HepG2 (cell line): ENCODE results near the gene TRIM27. TPM values are rescaled to one million over a fixed set of nuclear protein-coding genes. Genes with fewer than 3 reads are reported as not detected.

Source experiments
- AHR ChIP-seq: IDR thresholded peaks from 2 replicates; pipeline ENCODE4 v1.6.1; 2018; ENCODE audit warnings: missing genetic modification reagents, missing compliant biosample characterization
- CEBPB ChIP-seq: IDR thresholded peaks from 2 replicates; pipeline ENCODE4 v1.6.1; 2011; ENCODE audit warnings: low read depth, low read length, improper control_type of control experiment, borderline replicate concordance
- GATA4 ChIP-seq: sonication (generic); IDR thresholded peaks from 2 replicates; pipeline ENCODE4 v1.6.1; 2016; ENCODE audit warnings: antibody characterized with exemption, low read depth, borderline replicate concordance
- GPBP1L1 ChIP-seq: sonication (generic); formaldehyde crosslinking; IDR thresholded peaks from 2 replicates; pipeline ENCODE4 v1.5.0; 2020; ENCODE audit warnings: mild to moderate bottlenecking, missing genetic modification reagents
- IKZF1 ChIP-seq: fragments of 450-650 bp; IDR thresholded peaks from 2 replicates; pipeline ENCODE4 v1.7.1; 2016
- IRF1 ChIP-seq: sonication (generic); formaldehyde crosslinking; IDR thresholded peaks from 2 replicates; pipeline ENCODE4 v1.4.0; 2020; ENCODE audit warnings: low read depth, mild to moderate bottlenecking, missing genetic modification reagents
- IRX3 ChIP-seq: sonication (generic); formaldehyde crosslinking; IDR thresholded peaks from 2 replicates; pipeline ENCODE4 v1.8.1; 2023; ENCODE audit warnings: mild to moderate bottlenecking, low read depth, missing genetic modification reagents, borderline replicate concordance
- MTF2 ChIP-seq: sonication (generic); formaldehyde crosslinking; IDR thresholded peaks from 2 replicates; pipeline ENCODE4 v1.5.0; 2020; ENCODE audit warnings: missing genetic modification reagents, borderline replicate concordance
- NFIB ChIP-seq: sonication (generic); formaldehyde crosslinking; IDR thresholded peaks from 2 replicates; pipeline ENCODE4 v1.9.0; 2021; ENCODE audit warnings: missing genetic modification reagents, mild to moderate bottlenecking, borderline replicate concordance
- NR0B2 ChIP-seq: sonication (generic); formaldehyde crosslinking; IDR thresholded peaks from 2 replicates; pipeline ENCODE4 v1.4.0; 2020; ENCODE audit warnings: mild to moderate bottlenecking, missing genetic modification reagents
- SAFB2 ChIP-seq: sonication (generic); formaldehyde crosslinking; IDR thresholded peaks from 2 replicates; pipeline ENCODE4 v1.5.1; 2020; ENCODE audit warnings: missing genetic modification reagents, low read depth, mild to moderate bottlenecking, borderline replicate concordance
- TCF7L2 ChIP-seq: IDR thresholded peaks from 2 replicates; pipeline ENCODE4 v1.6.1; 2011; ENCODE audit warnings: mild to moderate bottlenecking, low read depth, low read length, moderate library complexity
- TFAP4 ChIP-seq: sonication (generic); IDR thresholded peaks from 2 replicates; pipeline ENCODE4 v1.6.1; 2016; ENCODE audit warnings: low read depth, borderline replicate concordance
- TOPORS ChIP-seq: sonication (generic); formaldehyde crosslinking; IDR thresholded peaks from 2 replicates; pipeline ENCODE4 v1.8.0; 2023; ENCODE audit warnings: mild to moderate bottlenecking, missing genetic modification reagents
- ZNF12 ChIP-seq: sonication (generic); formaldehyde crosslinking; IDR thresholded peaks from 2 replicates; pipeline ENCODE4 v1.5.0; 2020; ENCODE audit warnings: missing genetic modification reagents
- ZNF414 ChIP-seq: sonication (generic); formaldehyde crosslinking; IDR thresholded peaks from 2 replicates; pipeline ENCODE4 v1.5.0; 2020; ENCODE audit warnings: missing genetic modification reagents
- ZNF460 ChIP-seq: sonication (generic); formaldehyde crosslinking; IDR thresholded peaks from 2 replicates; pipeline ENCODE4 v1.5.1; 2020; ENCODE audit warnings: missing genetic modification reagents, mild to moderate bottlenecking, borderline replicate concordance
- ZNF543 ChIP-seq: sonication (generic); formaldehyde crosslinking; IDR thresholded peaks from 2 replicates; pipeline ENCODE4 v1.4.0; 2020; ENCODE audit warnings: mild to moderate bottlenecking, missing genetic modification reagents
- ZNF549 ChIP-seq: sonication (generic); formaldehyde crosslinking; IDR thresholded peaks from 2 replicates; pipeline ENCODE4 v1.5.0; 2020; ENCODE audit warnings: missing genetic modification reagents
- ZNF678 ChIP-seq: sonication (generic); formaldehyde crosslinking; IDR thresholded peaks from 2 replicates; pipeline ENCODE4 v1.4.0; 2020; ENCODE audit warnings: mild to moderate bottlenecking, missing genetic modification reagents
- ZNF709 ChIP-seq: sonication (generic); formaldehyde crosslinking; IDR thresholded peaks from 2 replicates; pipeline ENCODE4 v1.5.0; 2020; ENCODE audit warnings: mild to moderate bottlenecking, missing genetic modification reagents
- ZNF710 ChIP-seq: sonication (generic); formaldehyde crosslinking; IDR thresholded peaks from 2 replicates; pipeline ENCODE4 v1.5.0; 2020; ENCODE audit warnings: mild to moderate bottlenecking, missing genetic modification reagents, borderline replicate concordance
- ZSCAN30 ChIP-seq: sonication (generic); formaldehyde crosslinking; IDR thresholded peaks from 2 replicates; pipeline ENCODE4 v1.5.0; 2020; ENCODE audit warnings: mild to moderate bottlenecking, missing genetic modification reagents
- ZZZ3 ChIP-seq: sonication (generic); formaldehyde crosslinking; IDR thresholded peaks from 2 replicates; pipeline ENCODE4 v1.4.0; 2020; ENCODE audit warnings: missing genetic modification reagents, mild to moderate bottlenecking, borderline replicate concordance
- polyA plus RNA-seq, 8 experiments: library from polyadenylated mRNA; depleted of rRNA in 3 of 8; stranded (reverse) in 7 of 8; unstranded in 1 of 8; fragments of >200 nt; fragmentation: Illumina TruSeq in 4 of 8; extraction: Trizol in 4 of 8; gene quantifications; 2 replicates each; pipeline versions ENCODE4 v1.2.1 to v1.2.3, GENCODE V29; 2011 to 2016; ENCODE audit warnings: low read depth in 4 of 8, missing spikeins in 1 of 8, mixed read lengths in 1 of 8; ENCODE audit not compliant: insufficient read depth in 1 of 8
- total RNA-seq, 5 experiments: library from RNA; depleted of rRNA; stranded (reverse); fragments of >200 nt; fragmentation: Illumina TruSeq; extraction: Trizol; gene quantifications; 2 replicates each; pipeline ENCODE4 v1.2.3, GENCODE V29; 2016; ENCODE audit warnings: low read depth in 1 of 5

Gene TRIM27
- total and polyA plus RNA-seq, 2 of the 13 experiments (the other 11 are each of a cell fraction or from before 2014, with no cell fraction given): 88.6 to 112 TPM

- TF ChIP-seq TFAP4 (peak; percentile 42), MTF2 (CRISPR knock-in tag) (no peak), ZZZ3 (CRISPR knock-in tag) (no peak), TCF7L2 (no peak), ZNF710 (peak; percentile 71; the same call in 1 of the 2 replicates), ZNF12 (CRISPR knock-in tag) (no peak), ZNF709 (CRISPR knock-in tag) (peak; percentile 96; the same call in 1 of the 2 replicates), ZNF460 (CRISPR knock-in tag) (no peak), NFIB (no peak), ZNF549 (no peak), ZSCAN30 (CRISPR knock-in tag) (0 out of 2 replicates have a peak, but pooled peaks have one; percentile 77), IKZF1 (no peak), TOPORS (CRISPR knock-in tag) (peak; percentile 86), ZNF678 (CRISPR knock-in tag) (peak; percentile 38; the same call in 1 of the 2 replicates), IRF1 (CRISPR knock-in tag) (peak; percentile 92; the same call in 1 of the 2 replicates), CEBPB (no peak), IRX3 (CRISPR knock-in tag) (peak; percentile 96), SAFB2 (CRISPR knock-in tag) (no peak), NR0B2 (CRISPR knock-in tag) (0 out of 2 replicates have a peak, but pooled peaks have one; percentile 44), GPBP1L1 (CRISPR knock-in tag) (no peak), AHR (CRISPR knock-in tag) (peak; percentile 53; the same call in 1 of the 2 replicates), ZNF543 (CRISPR knock-in tag) (no peak), ZNF414 (0 out of 2 replicates have a peak, but pooled peaks have one; percentile 66), GATA4 (no peak)
Observed at GRCh38 chr6:28863604-28864325, 60.0 kb downstream of the TRIM27 start (continued).
